ENCODE results near the gene CARD9. TPM values are rescaled to one million over a fixed set of nuclear protein-coding genes. Genes with fewer than 3 reads are reported as not detected.

CARD9 gene
- polyA plus RNA-seq, 1 of the 3 experiments (the other 2 are of a cell fraction), result 1.1 TPM

GRCh38 chr9:136400038-136400834 is 26.8 kb upstream of the CARD9 start, which contains the start of gene SNAPC4:
Gene SNAPC4 (minus strand): TSS chr9:136400170. CDS start chr9:136398428, 1,742 bp downstream.
- H3K9ac ChIP-seq, result peak within 1 kb of the TSS; percentile 83
- peak within 1 kb of the TSS; percentile 30 to 73; a peak in 2 of 4 replicates for H3K27ac ChIP-seq (ENCODE audit: low read depth in 2 of 2, low read length in 1 of 2)
- H3K79me2 ChIP-seq (ENCODE audit: insufficient read depth), result peaks cover 32% of the 10 kb centered on the region
- ChIA-PET POLR2A (interaction anchor here (1.2 to 1.4 kb wide), 2 partner anchors 9 to 54 kb away, joined by 4 read pairs; no protein-coding TSS in a partner anchor), CTCF (interaction anchor here (0.6 to 6.8 kb wide), 24 partner anchors 9 to 308 kb away, joined by 3 to 42 read pairs (median 4); partner anchors contain the start of genes CARD9, DNLZ, ENTR1 and PMPCA)
- peak within 1 kb of the TSS; percentile 97 for H3K4me2 ChIP-seq
- WGBS (ENCODE audit: low lambda C conversion rate), result 21% methylated on average over 23 of the region's 71 CpGs
- DNase-seq, result peak; percentile 99
- H3K4me3 ChIP-seq (ENCODE audit: low read depth in 2 of 2, low read length in 1 of 2), result peak within 1 kb of the TSS; percentile 85 to 99
- TF ChIP-seq EZH2phosphoT487 (IDR thresholded peaks at IDR 0.05; ENCODE audit: borderline replicate concordance, low read depth), result no peak
- no peak for TF ChIP-seq ZBTB33 (IDR thresholded peaks at IDR 0.05; ENCODE audit: borderline replicate concordance, low read depth)
- 0 out of 2 replicates have a peak, but pooled peaks have one; percentile 11 for TF ChIP-seq REST (IDR thresholded peaks at IDR 0.05; ENCODE audit: low read depth, low read length)
- TF ChIP-seq GABPA (IDR thresholded peaks at IDR 0.05; ENCODE audit: low read depth), result peak; percentile 90
- TF ChIP-seq ELF1 (IDR thresholded peaks at IDR 0.05), result peak; percentile 58
- peak; percentile 44; the same call in 1 of the 2 replicates for TF ChIP-seq RCOR1 (IDR thresholded peaks at IDR 0.05; ENCODE audit: low read length)
- TF ChIP-seq MXI1 (IDR thresholded peaks at IDR 0.05; ENCODE audit: low read depth, low read length), result 0 out of 2 replicates have a peak, but pooled peaks have one; percentile 57
- no peak for TF ChIP-seq FOSL2 (IDR thresholded peaks at IDR 0.05; ENCODE audit: borderline replicate concordance, low read depth)
- peak; percentile 96; the same call in 1 of the 2 replicates for TF ChIP-seq TAF1 (IDR thresholded peaks at IDR 0.05; ENCODE audit: borderline replicate concordance, low read depth, low read length)
- peak; percentile 71 for TF ChIP-seq CHD2 (IDR thresholded peaks at IDR 0.05; ENCODE audit: low read length, partially characterized antibody)
- peak; percentile 90; the same call in 1 of the 2 replicates for TF ChIP-seq SIN3A (IDR thresholded peaks at IDR 0.05; ENCODE audit: borderline replicate concordance, low read depth, low read length)
- peak; percentile 76 for TF ChIP-seq RAD21 (IDR thresholded peaks at IDR 0.05; ENCODE audit: low read length)
- TF ChIP-seq CTCF (IDR thresholded peaks at IDR 0.05), result peak; percentile 82
- TF ChIP-seq POLR2AphosphoS5 (IDR thresholded peaks at IDR 0.05; ENCODE audit: low read depth, low read length), result peak; percentile 73
- peak; percentile 67 for TF ChIP-seq SMC3 (IDR thresholded peaks at IDR 0.05; ENCODE audit: low read depth, low read length)
- TF ChIP-seq RFX5 (IDR thresholded peaks at IDR 0.05; ENCODE audit: low read length), result peak; percentile 46; the same call in 1 of the 2 replicates
- no peak for TF ChIP-seq USF2 (IDR thresholded peaks at IDR 0.05; ENCODE audit: borderline replicate concordance, low read depth, low read length)
- TF ChIP-seq EP300 (IDR thresholded peaks at IDR 0.05; ENCODE audit: borderline replicate concordance in 1 of 2, low read depth in 1 of 2, low read length in 1 of 2), result peak in 1 of 2 experiments; percentile 19; a peak in 1 of 4 replicates
- H3K27me3 ChIP-seq (ENCODE audit: insufficient read depth), result no peaks in the 10 kb centered on the region
- peaks cover 3 to 19% of the 10 kb centered on the region in 2 experiments; a peak in 2 of 4 replicates for H3K4me1 ChIP-seq (ENCODE audit: control insufficient read depth in 1 of 2, insufficient read depth in 2 of 2, low read depth in 1 of 2, low read length in 1 of 2)
- peaks cover 5% of the 10 kb centered on the region; the same call in 1 of the 2 replicates for H4K20me1 ChIP-seq (ENCODE audit: insufficient read depth)
- peaks cover 23 to 67% of the 10 kb centered on the region in 2 experiments for H3K36me3 ChIP-seq (replicated peaks in 1 of 2; ENCODE audit: control insufficient read depth in 1 of 2, insufficient read depth in 2 of 2, low read length in 1 of 2)
- H3F3A ChIP-seq (replicated peaks; ENCODE audit: insufficient read depth), result peaks cover 10% of the 10 kb centered on the region
- peak within 1 kb of the TSS; percentile 85; the same call in 1 of the 2 replicates for H2AFZ ChIP-seq (ENCODE audit: low read depth)
- no peaks in the 10 kb centered on the region for H3K9me2 ChIP-seq
- no peaks in the 10 kb centered on the region for H3K9me3 ChIP-seq

Data from SK-N-SH (cell line).